HCT116 (cell line): ENCODE results near the gene RAB1A.

Experiments used
- EZH2 ChIP-seq: fragments of 200-600 bp; sonication (generic); IDR thresholded peaks from 2 replicates; pipeline ENCODE4 v1.6.1; 2017; ENCODE audit warnings: antibody characterized with exemption, mixed run types
- EZH2phosphoT487 ChIP-seq: fragments of 200-600 bp; IDR thresholded peaks from 2 replicates; pipeline ENCODE4 v1.6.1; 2018; ENCODE audit warnings: antibody characterized with exemption, borderline replicate concordance
- POLR2AphosphoS5 ChIP-seq: IDR thresholded peaks from 2 replicates; pipeline ENCODE4 v1.6.1; 2011; ENCODE audit warnings: mild to moderate bottlenecking, low read depth, low read length, moderate library complexity
- RAD21 ChIP-seq: IDR thresholded peaks from 2 replicates; pipeline ENCODE4 v1.6.1; 2012; ENCODE audit warnings: low read depth, mild to moderate bottlenecking
- TF ChIP-seq, protein P1 (sequence below), 3 experiments: fragments of 200-600 bp in 1 of 3; sonication (generic) in 1 of 3; IDR thresholded peaks in 2 of 3; conservative IDR thresholded peaks in 1 of 3; 2 replicates each; pipeline ENCODE4 v1.5.1; 2012 to 2017; ENCODE audit warnings: low read depth in 2 of 3, low read length in 2 of 3, antibody characterized with exemption in 1 of 3, borderline replicate concordance in 1 of 3, control low read depth in 1 of 3, mild to moderate bottlenecking in 1 of 3, mixed read lengths in 1 of 3, mixed run types in 1 of 3, moderate library complexity in 1 of 3; ENCODE audit not compliant: insufficient read depth in 1 of 3

DNA sequence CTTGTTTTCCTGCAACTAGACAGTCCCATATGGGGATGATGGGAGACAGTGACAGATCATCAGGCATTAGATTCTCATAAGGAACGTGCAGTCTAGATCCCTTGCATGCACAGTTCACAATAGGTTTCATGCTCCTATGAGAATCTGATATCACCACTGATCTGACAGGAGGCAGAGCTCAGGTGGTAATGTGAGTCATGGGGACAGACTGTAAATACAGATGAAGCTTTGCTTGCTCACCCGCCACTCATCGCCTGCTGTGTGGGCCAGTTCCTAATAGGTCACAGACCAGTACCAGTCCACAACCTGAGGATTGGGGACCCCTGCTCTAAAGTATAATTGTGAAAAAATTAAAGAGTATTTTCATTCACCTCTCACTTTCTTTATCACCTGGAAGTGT lies 23.6 kb upstream of the RAB1A start:
- TF ChIP-seq, protein P1, sequence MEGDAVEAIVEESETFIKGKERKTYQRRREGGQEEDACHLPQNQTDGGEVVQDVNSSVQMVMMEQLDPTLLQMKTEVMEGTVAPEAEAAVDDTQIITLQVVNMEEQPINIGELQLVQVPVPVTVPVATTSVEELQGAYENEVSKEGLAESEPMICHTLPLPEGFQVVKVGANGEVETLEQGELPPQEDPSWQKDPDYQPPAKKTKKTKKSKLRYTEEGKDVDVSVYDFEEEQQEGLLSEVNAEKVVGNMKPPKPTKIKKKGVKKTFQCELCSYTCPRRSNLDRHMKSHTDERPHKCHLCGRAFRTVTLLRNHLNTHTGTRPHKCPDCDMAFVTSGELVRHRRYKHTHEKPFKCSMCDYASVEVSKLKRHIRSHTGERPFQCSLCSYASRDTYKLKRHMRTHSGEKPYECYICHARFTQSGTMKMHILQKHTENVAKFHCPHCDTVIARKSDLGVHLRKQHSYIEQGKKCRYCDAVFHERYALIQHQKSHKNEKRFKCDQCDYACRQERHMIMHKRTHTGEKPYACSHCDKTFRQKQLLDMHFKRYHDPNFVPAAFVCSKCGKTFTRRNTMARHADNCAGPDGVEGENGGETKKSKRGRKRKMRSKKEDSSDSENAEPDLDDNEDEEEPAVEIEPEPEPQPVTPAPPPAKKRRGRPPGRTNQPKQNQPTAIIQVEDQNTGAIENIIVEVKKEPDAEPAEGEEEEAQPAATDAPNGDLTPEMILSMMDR (IDR thresholded peaks at IDR 0.05 in 2 of 3, conservative IDR thresholded peaks at IDR 0.05 in 1 of 3; ENCODE audit: borderline replicate concordance in 1 of 3, insufficient read depth in 1 of 3, low read depth in 2 of 3, low read length in 2 of 3), result no peak
- TF ChIP-seq EZH2phosphoT487 (no peak), RAD21 (no peak), POLR2AphosphoS5 (no peak), EZH2 (no peak)
